GM18511 (cell line): Measurements from ENCODE around the gene SYN1.

Experiments used
- ATAC-seq: cut with Tn5 transposase; IDR thresholded peaks from one replicate; pipeline ENCODE4 v1.9.1; 2021; ENCODE audit warnings: mild to moderate bottlenecking, moderate library complexity; ENCODE audit not compliant: unreplicated experiment

Gene SYN1

GRCh38 chrX:47634871-47635575 is 15.4 kb upstream of the SYN1 start:
- ATAC-seq = no peak

GRCh38 chrX:47633689-47634590 is 14.3 kb upstream of the SYN1 start:
- ATAC-seq = no peak

- ATAC-seq = no peak
Observed at GRCh38 chrX:47632666-47633065, 13.0 kb upstream of the SYN1 start.

GRCh38 chrX:47631676-47632075 is 12.0 kb upstream of the SYN1 start:
- no peak for ATAC-seq

GRCh38 chrX:47629419-47630200 is 10.0 kb upstream of the SYN1 start, which contains the start of gene CFP:
CFP (minus strand) TSS chrX:47629930; CDS start chrX:47629844, 86 bp downstream.
- ATAC-seq = no peak

GRCh38 chrX:47628982-47629381 is 9.3 kb upstream of the SYN1 start:
- ATAC-seq = no peak

- no peak for ATAC-seq
Observed at GRCh38 chrX:47625365-47625764, 5.7 kb upstream of the SYN1 start.

GRCh38 chrX:47623540-47624027 is 3.9 kb upstream of the SYN1 start:
- ATAC-seq = no peak

GRCh38 chrX:47621851-47622250 is 2.2 kb upstream of the SYN1 start:
- ATAC-seq = no peak

- no peak for ATAC-seq
Observed at GRCh38 chrX:47620303-47620685, 637 bp upstream of the SYN1 start.

GRCh38 chrX:47618923-47619485 is 653 bp downstream of the SYN1 start:
- no peak for ATAC-seq

GRCh38 chrX:47614618-47615017 is 5.0 kb downstream of the SYN1 start:
- no peak for ATAC-seq

GRCh38 chrX:47613082-47613481 is 6.6 kb downstream of the SYN1 start:
- no peak for ATAC-seq

- no peak for ATAC-seq
Observed at GRCh38 chrX:47612418-47612817, 7.2 kb downstream of the SYN1 start.

GRCh38 chrX:47611926-47612325 is 7.7 kb downstream of the SYN1 start:
- ATAC-seq = no peak

- no peak for ATAC-seq
Observed at GRCh38 chrX:47611489-47611888, 8.2 kb downstream of the SYN1 start.

- no peak for ATAC-seq
Observed at GRCh38 chrX:47610511-47610910, 9.1 kb downstream of the SYN1 start.

- no peak for ATAC-seq
Observed at GRCh38 chrX:47608130-47608810, 11.4 kb downstream of the SYN1 start.

- ATAC-seq = no peak
Observed at GRCh38 chrX:47607091-47607490, 12.6 kb downstream of the SYN1 start.

GRCh38 chrX:47605024-47605423 is 14.6 kb downstream of the SYN1 start:
- ATAC-seq = no peak
